K562 (cell line): ENCODE results near the gene PON2. TPM values are rescaled to one million over a fixed set of nuclear protein-coding genes. Genes with fewer than 3 reads are reported as not detected.

Source experiments
- ARHGAP35 ChIP-seq: fragments of 450-650 bp; IDR thresholded peaks from 2 replicates; pipeline ENCODE4 v1.6.1; 2018; ENCODE audit not compliant: partially characterized antibody
- ARID3A ChIP-seq: IDR thresholded peaks from 2 replicates; pipeline ENCODE4 v1.6.1; 2012; ENCODE audit warnings: low read depth, low read length, improper control_type of control experiment, borderline replicate concordance
- CEBPG ChIP-seq, 3 experiments: fragments of 200-800 bp in 1 of 3; sonication (Bioruptor generic) in 1 of 3; sonication (generic) in 1 of 3; formaldehyde crosslinking in 1 of 3; IDR thresholded peaks in 2 of 3; conservative IDR thresholded peaks in 1 of 3; 2 replicates each; pipeline versions ENCODE4 v1.6.1 to v1.8.0; 2016 to 2022; ENCODE audit warnings: missing compliant biosample characterization in 2 of 3, missing genetic modification characterization in 2 of 3, mild to moderate bottlenecking in 1 of 3, missing genetic modification reagents in 1 of 3
- CEBPZ ChIP-seq: fragments of 150-350 bp; IDR thresholded peaks from 2 replicates; pipeline ENCODE4 v1.6.1; 2014; ENCODE audit warnings: low read depth, mild to moderate bottlenecking, low read length, borderline replicate concordance
- DMBX1 ChIP-seq: fragments of 250-450 bp; sonication (Bioruptor Pico); IDR thresholded peaks from 2 replicates; pipeline ENCODE4 v1.8.0; 2022; ENCODE audit warnings: inconsistent platforms, mild to moderate bottlenecking, moderate library complexity, borderline replicate concordance
- JUND ChIP-seq, 2 experiments: IDR thresholded peaks; 2 replicates in 1 of 2; 3 replicates in 1 of 2; pipeline ENCODE4 v1.6.1; 2011; ENCODE audit warnings: borderline replicate concordance in 2 of 2, low read depth in 2 of 2, low read length in 2 of 2, improper control_type of control experiment in 1 of 2, missing biosample characterization in 1 of 2, missing genetic modification characterization in 1 of 2, missing genetic modification reagents in 1 of 2
- MXI1 ChIP-seq: IDR thresholded peaks from 2 replicates; pipeline ENCODE4 v1.6.1; 2011; ENCODE audit warnings: low read depth, mild to moderate bottlenecking, improper control_type of control experiment, low read length
- PHB ChIP-seq: fragments of 250-450 bp; sonication (Bioruptor Pico); IDR thresholded peaks from 2 replicates; pipeline ENCODE4 v1.5.0; 2021
- POLR2AphosphoS2 ChIP-seq: IDR thresholded peaks from 2 replicates; pipeline ENCODE4 v1.6.1; 2012; ENCODE audit warnings: low read length, improper control_type of control experiment
- PPARD ChIP-seq: fragments of 250-450 bp; sonication (Bioruptor Pico); IDR thresholded peaks from 2 replicates; pipeline ENCODE4 v1.8.0; 2022; ENCODE audit warnings: inconsistent platforms, mild to moderate bottlenecking, moderate library complexity
- RAD51 ChIP-seq: fragments of 450-650 bp; IDR thresholded peaks from 2 replicates; pipeline ENCODE4 v1.7.1; 2016; ENCODE audit warnings: low read depth, mild to moderate bottlenecking, borderline replicate concordance
- RBM39 ChIP-seq: fragments of 200-400 bp; formaldehyde crosslinking; optimal IDR thresholded peaks from 2 replicates; pipeline ENCODE3; 2018; ENCODE audit warnings: low read depth, low read length
- RFX7 ChIP-seq: fragments of 250-450 bp; sonication (Bioruptor Pico); IDR thresholded peaks from 2 replicates; pipeline ENCODE4 v1.5.1; 2021; ENCODE audit warnings: mild to moderate bottlenecking
- SFPQ ChIP-seq: fragments of 200-400 bp; formaldehyde crosslinking; IDR thresholded peaks from 2 replicates; pipeline ENCODE4 v1.6.1; 2017; ENCODE audit warnings: mild to moderate bottlenecking, low read depth, low read length, moderate library complexity
- TAF1 ChIP-seq: IDR thresholded peaks from 2 replicates; pipeline ENCODE4 v1.6.1; 2011; ENCODE audit warnings: mild to moderate bottlenecking, low read length, moderate library complexity; ENCODE audit not compliant: insufficient read depth, control insufficient read depth, severe bottlenecking; ENCODE audit errors: extremely low read depth
- TAF7 ChIP-seq: fragments of 450-650 bp; IDR thresholded peaks from 2 replicates; pipeline ENCODE4 v1.6.1; 2016; ENCODE audit warnings: missing genetic modification characterization, missing compliant biosample characterization
- TRIM28 ChIP-seq: fragments of 450-650 bp; IDR thresholded peaks from 2 replicates; pipeline ENCODE4 v1.6.1; 2017
- U2AF2 ChIP-seq: fragments of 200-400 bp; formaldehyde crosslinking; optimal IDR thresholded peaks from 2 replicates; pipeline ENCODE3; 2017; ENCODE audit warnings: low read depth, mild to moderate bottlenecking, low read length
- ZBTB7A ChIP-seq: IDR thresholded peaks from 2 replicates; pipeline ENCODE4 v1.6.1; 2011; ENCODE audit warnings: low read depth, mild to moderate bottlenecking, low read length, moderate library complexity, borderline replicate concordance; ENCODE audit not compliant: control insufficient read depth
- polyA plus RNA-seq, 8 experiments: library from polyadenylated mRNA; depleted of rRNA in 4 of 8; stranded (reverse) in 5 of 8; unstranded in 3 of 8; fragments of >200 nt; fragmentation: Nextera tagmentation in 2 of 8; fragmentation: Illumina TruSeq in 1 of 8; extraction: Ambion mirVana in 2 of 8; extraction: Trizol in 1 of 8; gene quantifications; 2 replicates each; pipeline versions ENCODE4 v1.2.1 to v1.2.3, GENCODE V29; 2011 to 2014; ENCODE audit warnings: inconsistent platforms in 1 of 8, missing spikeins in 1 of 8
- total RNA-seq, 7 experiments: library from RNA; depleted of rRNA in 6 of 7; stranded (reverse); fragments of >200 nt in 6 of 7; fragmentation: Illumina TruSeq in 2 of 7; extraction: Trizol in 2 of 7; gene quantifications; 2 replicates each; pipeline versions ENCODE4 v1.2.1 to v1.2.3, GENCODE V29; 2011 to 2021; ENCODE audit warnings: low replicate concordance in 1 of 7

Gene PON2
- total and polyA plus RNA-seq, 9 of the 15 experiments (the other 6 are each of a cell fraction or from before 2014, with no cell fraction given) = 8.5 to 30.1 (median 21.9) TPM

GRCh38 chr7:95396136-95397032 lies 38.4 kb downstream of the PON2 start, which contains the start of gene PON3 (continued):
- no peak for TF ChIP-seq SFPQ
- TF ChIP-seq ZBTB7A = peak; percentile 55; the same call in 1 of the 2 replicates
- no peak for TF ChIP-seq DMBX1 (CRISPR knock-in tag)
- no peak for TF ChIP-seq CEBPZ
- TF ChIP-seq RFX7 (CRISPR knock-in tag) = no peak
- TF ChIP-seq TRIM28 = no peak
- peak; percentile 13; the same call in 1 of the 2 replicates for TF ChIP-seq JUND (IDR thresholded peaks at IDR 0.05; ENCODE audit: borderline replicate concordance, low read depth, low read length)
- TF ChIP-seq JUND (tag; IDR thresholded peaks at IDR 0.05; ENCODE audit: borderline replicate concordance, low read depth, low read length) = no peak
- no peak for TF ChIP-seq RBM39
- TF ChIP-seq TAF7 (tag) = no peak
- TF ChIP-seq POLR2AphosphoS2 = no peak
- TF ChIP-seq PHB (CRISPR knock-in tag) = no peak
- TF ChIP-seq PPARD (CRISPR knock-in tag) = no peak
- TF ChIP-seq ARHGAP35 = no peak
- no peak for TF ChIP-seq RAD51
- no peak for TF ChIP-seq MXI1
- TF ChIP-seq U2AF2 = no peak
- no peak for TF ChIP-seq ARID3A
- no peak for TF ChIP-seq CEBPG (CRISPR knock-in tag; IDR thresholded peaks at IDR 0.05)
- no peak for TF ChIP-seq CEBPG (tag; conservative IDR thresholded peaks at IDR 0.05 in 1 of 2, IDR thresholded peaks at IDR 0.05 in 1 of 2)
- no peak for TF ChIP-seq TAF1
